ENCODE results near the gene MIR17HG. TPM values are rescaled to one million over a fixed set of nuclear protein-coding genes. Genes with fewer than 3 reads are reported as not detected.

MIR17HG gene
- total RNA-seq, 1 experiment from 2014 or later = 5.5 TPM

DNA sequence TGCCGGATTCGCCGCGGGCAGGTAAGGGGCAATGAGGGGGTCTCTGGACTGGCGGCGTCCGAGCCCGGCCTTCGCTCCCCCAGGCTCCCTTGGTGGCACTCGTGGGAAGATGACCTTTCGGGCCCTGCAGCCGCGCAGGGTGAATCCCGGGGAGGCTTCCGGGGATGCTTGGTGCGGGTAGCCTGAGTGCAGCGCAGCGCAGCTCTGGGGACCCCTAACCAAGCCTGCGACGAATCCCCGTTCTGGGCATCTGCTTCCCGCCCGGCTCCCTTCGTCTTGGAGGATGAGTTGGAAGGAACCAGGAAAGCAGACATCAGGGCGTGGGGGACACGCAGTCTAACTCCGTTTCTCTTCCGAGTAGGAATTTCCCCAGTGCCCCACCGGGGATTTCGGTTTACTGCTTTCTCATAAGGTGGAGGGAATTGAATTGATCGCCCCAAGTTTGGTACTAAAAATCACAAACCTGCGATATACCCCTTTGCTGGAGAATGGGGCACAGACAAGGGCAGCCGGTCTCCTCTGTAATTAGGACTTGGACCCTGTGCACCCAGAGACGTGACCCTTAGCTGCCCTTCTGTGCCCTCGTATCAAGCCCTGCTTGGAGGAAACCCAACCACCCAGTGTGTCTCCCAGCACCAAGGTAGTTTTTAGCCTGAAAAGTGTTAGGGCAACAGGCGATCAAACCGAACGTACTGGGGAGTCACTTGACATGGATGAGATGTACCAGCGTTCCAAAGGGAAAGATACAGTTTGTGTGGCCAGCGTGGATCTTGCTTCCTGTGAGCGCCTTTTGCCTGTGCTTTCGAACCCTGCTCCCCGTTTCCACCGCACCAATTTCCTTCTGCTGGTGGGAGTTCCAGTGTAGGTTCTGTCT is 51.9 kb downstream of the MIR17HG start:
- Histone ChIP-seq H3K79me2 (ENCODE audit: low read length) (no peaks in the 10 kb centered on the region), H3K9me3 (ENCODE audit: low read length) (no peaks in the 10 kb centered on the region), H3K9ac (ENCODE audit: low read length) (no peak overlapping the region), H2AFZ (ENCODE audit: low read length) (peak overlapping the region; percentile 64; the same call in 1 of the 2 replicates), H3K27me3 (ENCODE audit: low read length) (peaks cover 39% of the 10 kb centered on the region), H3K36me3 (ENCODE audit: low read depth, low read length) (no peaks in the 10 kb centered on the region), H4K20me1 (ENCODE audit: low read length) (no peaks in the 10 kb centered on the region), H3K4me3 (ENCODE audit: low read length) (peak overlapping the region; percentile 65; the same call in 1 of the 2 replicates), H3F3A (ENCODE audit: low read length, unreplicated experiment) (no peaks in the 10 kb centered on the region), H3K4me2 (ENCODE audit: low read length) (peak overlapping the region; percentile 86), H3K9me2 (replicated peaks; ENCODE audit: low read length) (no peaks in the 10 kb centered on the region), H3K4me1 (ENCODE audit: insufficient read depth, low read length) (no peaks in the 10 kb centered on the region), H3K27ac (ENCODE audit: low read length) (no peak overlapping the region)
- CTCF ChIA-PET = no interaction called here
- POLR2A ChIA-PET (ENCODE audit: unreplicated experiment) = no interaction called here
- BruUV-seq (replicated peaks) = no TSS peak
- TF ChIP-seq EZH2 (IDR thresholded peaks at IDR 0.05; ENCODE audit: low read length, unreplicated experiment) (no peak), EZH2phosphoT487 (IDR thresholded peaks at IDR 0.05; ENCODE audit: borderline replicate concordance, low read length) (no peak)
- TF ChIP-seq, protein P1, sequence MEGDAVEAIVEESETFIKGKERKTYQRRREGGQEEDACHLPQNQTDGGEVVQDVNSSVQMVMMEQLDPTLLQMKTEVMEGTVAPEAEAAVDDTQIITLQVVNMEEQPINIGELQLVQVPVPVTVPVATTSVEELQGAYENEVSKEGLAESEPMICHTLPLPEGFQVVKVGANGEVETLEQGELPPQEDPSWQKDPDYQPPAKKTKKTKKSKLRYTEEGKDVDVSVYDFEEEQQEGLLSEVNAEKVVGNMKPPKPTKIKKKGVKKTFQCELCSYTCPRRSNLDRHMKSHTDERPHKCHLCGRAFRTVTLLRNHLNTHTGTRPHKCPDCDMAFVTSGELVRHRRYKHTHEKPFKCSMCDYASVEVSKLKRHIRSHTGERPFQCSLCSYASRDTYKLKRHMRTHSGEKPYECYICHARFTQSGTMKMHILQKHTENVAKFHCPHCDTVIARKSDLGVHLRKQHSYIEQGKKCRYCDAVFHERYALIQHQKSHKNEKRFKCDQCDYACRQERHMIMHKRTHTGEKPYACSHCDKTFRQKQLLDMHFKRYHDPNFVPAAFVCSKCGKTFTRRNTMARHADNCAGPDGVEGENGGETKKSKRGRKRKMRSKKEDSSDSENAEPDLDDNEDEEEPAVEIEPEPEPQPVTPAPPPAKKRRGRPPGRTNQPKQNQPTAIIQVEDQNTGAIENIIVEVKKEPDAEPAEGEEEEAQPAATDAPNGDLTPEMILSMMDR (conservative IDR thresholded peaks at IDR 0.05; ENCODE audit: low read depth, low read length) = no peak
- DNase-seq (no peak), ATAC-seq (no peak)
- intact Hi-C loops (cut with micrococcal nuclease) = loop anchor here (5.0 kb wide), 1 partner anchor 87 kb away; no protein-coding TSS in a partner anchor

DNA sequence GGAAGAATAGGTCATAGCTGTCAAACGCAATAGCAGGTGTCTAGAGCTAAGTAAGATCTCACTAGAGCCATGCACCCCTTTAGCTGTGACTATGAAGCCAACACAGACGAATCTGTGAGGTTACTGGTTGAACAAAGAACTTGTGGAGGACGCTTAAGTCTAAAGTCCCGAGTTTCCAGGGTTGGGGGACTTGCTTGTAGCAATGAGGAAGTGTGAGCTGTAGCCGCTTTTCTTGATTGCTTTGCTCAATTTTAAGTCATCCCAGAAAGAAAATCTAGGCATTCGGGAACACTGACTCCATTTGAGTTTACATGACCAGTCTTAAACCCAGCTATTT is 52.5 kb downstream of the MIR17HG start:
- Histone ChIP-seq H3K27ac (ENCODE audit: low read length) (no peak overlapping the region), H3K9ac (ENCODE audit: low read length) (no peak overlapping the region), H3K9me2 (replicated peaks; ENCODE audit: low read length) (no peaks in the 10 kb centered on the region), H3K4me2 (ENCODE audit: low read length) (no peak overlapping the region), H2AFZ (ENCODE audit: low read length) (no peak overlapping the region), H3K36me3 (ENCODE audit: low read depth, low read length) (no peaks in the 10 kb centered on the region), H3K4me1 (ENCODE audit: insufficient read depth, low read length) (no peaks in the 10 kb centered on the region), H3K79me2 (ENCODE audit: low read length) (no peaks in the 10 kb centered on the region), H3K27me3 (ENCODE audit: low read length) (peaks cover 39% of the 10 kb centered on the region), H3F3A (ENCODE audit: low read length, unreplicated experiment) (no peaks in the 10 kb centered on the region), H3K9me3 (ENCODE audit: low read length) (no peaks in the 10 kb centered on the region), H3K4me3 (ENCODE audit: low read length) (no peak overlapping the region), H4K20me1 (ENCODE audit: low read length) (no peaks in the 10 kb centered on the region)
- DNase-seq (no peak), ATAC-seq (no peak)
- intact Hi-C loops (cut with micrococcal nuclease) = loop anchor here (5.0 kb wide), 1 partner anchor 88 kb away; no protein-coding TSS in a partner anchor
- CTCF ChIA-PET = no interaction called here
- BruUV-seq (replicated peaks) = no TSS peak
- TF ChIP-seq EZH2phosphoT487 (IDR thresholded peaks at IDR 0.05; ENCODE audit: borderline replicate concordance, low read length) = no peak
- TF ChIP-seq, protein P1 (conservative IDR thresholded peaks at IDR 0.05; ENCODE audit: low read depth, low read length) = no peak
- no peak for TF ChIP-seq EZH2 (IDR thresholded peaks at IDR 0.05; ENCODE audit: low read length, unreplicated experiment)
- POLR2A ChIA-PET (ENCODE audit: unreplicated experiment) = no interaction called here

DNA sequence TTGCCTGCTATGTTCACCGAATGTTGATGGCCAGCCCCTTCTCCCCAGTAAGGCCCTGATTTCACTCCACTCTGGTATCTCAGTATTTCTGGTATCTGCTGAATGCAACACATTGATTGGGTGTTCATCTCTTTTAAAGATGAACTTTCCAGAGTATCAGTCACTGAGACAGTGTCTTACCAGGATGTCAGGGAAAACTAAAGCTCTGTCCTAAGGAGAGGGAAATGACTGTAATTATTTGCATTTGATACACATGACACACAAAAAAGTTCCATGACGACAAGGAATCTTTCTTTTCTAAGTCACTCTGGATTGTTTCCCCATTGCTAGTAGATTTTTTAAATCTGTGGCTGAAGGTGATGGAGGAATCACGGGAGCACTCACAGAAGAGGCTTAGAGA is 53.2 kb downstream of the MIR17HG start:
- no peaks in the 10 kb centered on the region for H4K20me1 ChIP-seq (ENCODE audit: low read length)
- H3K36me3 ChIP-seq (ENCODE audit: low read depth, low read length) = no peaks in the 10 kb centered on the region
- H2AFZ ChIP-seq (ENCODE audit: low read length) = no peak overlapping the region
- H3K4me3 ChIP-seq (ENCODE audit: low read length) = no peak overlapping the region
- H3K9me3 ChIP-seq (ENCODE audit: low read length) = no peaks in the 10 kb centered on the region
- H3K27me3 ChIP-seq (ENCODE audit: low read length) = peaks cover 39% of the 10 kb centered on the region
- H3K9ac ChIP-seq (ENCODE audit: low read length) = no peak overlapping the region
- no peaks in the 10 kb centered on the region for H3K9me2 ChIP-seq (replicated peaks; ENCODE audit: low read length)
- POLR2A ChIA-PET (ENCODE audit: unreplicated experiment) = no interaction called here
- CTCF ChIA-PET = no interaction called here
- H3K4me2 ChIP-seq (ENCODE audit: low read length) = no peak overlapping the region
- no peak for DNase-seq
- no peaks in the 10 kb centered on the region for H3K4me1 ChIP-seq (ENCODE audit: insufficient read depth, low read length)
- H3F3A ChIP-seq (ENCODE audit: low read length, unreplicated experiment) = no peaks in the 10 kb centered on the region
- intact Hi-C loops (cut with micrococcal nuclease) = loop anchor here (5.0 kb wide), 1 partner anchor 88 kb away; no protein-coding TSS in a partner anchor
- no peak for ATAC-seq
- no peak overlapping the region for H3K27ac ChIP-seq (ENCODE audit: low read length)
- TF ChIP-seq, protein P1 (conservative IDR thresholded peaks at IDR 0.05; ENCODE audit: low read depth, low read length) = no peak
- no peak for TF ChIP-seq EZH2 (IDR thresholded peaks at IDR 0.05; ENCODE audit: low read length, unreplicated experiment)
- BruUV-seq (replicated peaks) = no TSS peak
- no peaks in the 10 kb centered on the region for H3K79me2 ChIP-seq (ENCODE audit: low read length)
